Amniotic epithelial cell (primary cell): ENCODE measurements around the gene RASD1.
"Not testable (repeated sequence)": the region's sequence is repeated elsewhere in the genome, so short reads cannot be mapped to it uniquely, and the experiment has no call there.

ENCODE experiments used
- DNase-seq: peaks from one replicate; pipeline ENCODE4 v3.0.0-alpha.2; 2010; ENCODE audit warnings: low read depth

The RASD1 gene

GRCh38 chr17:17469358-17469757 lies 26.8 kb downstream of the RASD1 start:
- DNase-seq = no peak

- DNase-seq = no peak
These were observed 27.8 kb downstream of the RASD1 start for GRCh38 chr17:17468217-17469010.

- peak; percentile 46 for DNase-seq
These were observed 28.5 kb downstream of the RASD1 start for GRCh38 chr17:17467720-17468119.

- no peak for DNase-seq
These were observed 29.2 kb downstream of the RASD1 start for GRCh38 chr17:17467016-17467415.

- no peak for DNase-seq
These were observed 29.7 kb downstream of the RASD1 start for GRCh38 chr17:17466511-17466910.

GRCh38 chr17:17465878-17466277 lies 30.3 kb downstream of the RASD1 start:
- peak; percentile 47 for DNase-seq

GRCh38 chr17:17463821-17464220 lies 32.4 kb downstream of the RASD1 start:
- no peak for DNase-seq

- DNase-seq = no peak
These were observed 34.0 kb downstream of the RASD1 start for GRCh38 chr17:17462048-17462824.

GRCh38 chr17:17460038-17460437 lies 36.2 kb downstream of the RASD1 start:
- no peak for DNase-seq

GRCh38 chr17:17457680-17458079 lies 38.5 kb downstream of the RASD1 start:
- DNase-seq = no peak

- no peak for DNase-seq
These were observed 39.9 kb downstream of the RASD1 start for GRCh38 chr17:17456251-17456650.

- DNase-seq = no peak
These were observed 41.0 kb downstream of the RASD1 start for GRCh38 chr17:17455173-17455572.

GRCh38 chr17:17454700-17455099 lies 41.5 kb downstream of the RASD1 start:
- not testable (repeated sequence) for DNase-seq

GRCh38 chr17:17454276-17454675 lies 41.9 kb downstream of the RASD1 start:
- no peak for DNase-seq

GRCh38 chr17:17453088-17453487 lies 43.1 kb downstream of the RASD1 start:
- DNase-seq = no peak

- no peak for DNase-seq
These were observed 47.5 kb downstream of the RASD1 start for GRCh38 chr17:17448723-17449122.

- DNase-seq = no peak
These were observed 48.1 kb downstream of the RASD1 start for GRCh38 chr17:17448076-17448475.

- DNase-seq = no peak
These were observed 48.9 kb downstream of the RASD1 start for GRCh38 chr17:17447264-17447663.

- no peak for DNase-seq
These were observed 49.5 kb downstream of the RASD1 start for GRCh38 chr17:17446666-17447155.

- peak; percentile 84 for DNase-seq
These were observed 50.1 kb downstream of the RASD1 start for GRCh38 chr17:17445925-17446665.

- DNase-seq = no peak
These were observed 50.8 kb downstream of the RASD1 start for GRCh38 chr17:17445296-17445924.
